ENCODE results near the gene LILRB2. TPM values are rescaled to one million over a fixed set of nuclear protein-coding genes. Genes with fewer than 3 reads are reported as not detected.
"Not testable (repeated sequence)": the region's sequence is repeated elsewhere in the genome, so short reads cannot be mapped to it uniquely, and the experiment has no call there.

LILRB2 gene
- total RNA-seq, 2 experiments from 2014 or later = not detected

DNA sequence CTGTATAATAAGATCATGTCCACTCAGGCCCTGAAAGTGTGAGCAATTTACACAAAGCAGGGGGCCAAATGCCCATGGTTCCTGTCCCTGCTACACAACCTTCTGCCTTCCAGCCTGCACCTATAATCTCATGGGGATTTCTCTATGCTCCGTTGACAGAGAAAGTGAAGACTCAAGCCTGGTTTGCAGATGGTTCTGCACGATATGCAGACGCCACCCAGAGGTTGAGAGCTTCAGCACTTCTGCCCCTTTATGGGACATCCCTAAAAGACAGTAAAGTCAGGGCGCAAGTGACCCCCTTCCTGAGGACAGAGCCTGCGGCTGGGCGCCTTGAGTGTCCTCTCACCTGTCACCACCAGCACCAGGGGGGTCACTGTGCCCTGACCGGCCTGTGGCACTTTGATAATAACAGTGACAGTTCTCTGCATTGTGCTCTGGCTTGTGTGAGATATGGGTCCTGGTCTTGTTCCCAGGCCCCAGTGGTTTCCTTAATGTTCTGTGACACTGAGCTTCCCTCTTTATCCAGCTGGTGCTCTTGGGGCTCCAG, 16.9 kb upstream of the LILRB2 start:
- CTCF ChIA-PET = interaction anchor here (0.6 kb wide), 1 partner anchor 139 kb away, joined by 3 read pairs; no protein-coding TSS in a partner anchor
- no peak for DNase-seq
- peaks cover 13% of the 10 kb centered on the region for H3K27me3 Mint-ChIP-seq

DNA sequence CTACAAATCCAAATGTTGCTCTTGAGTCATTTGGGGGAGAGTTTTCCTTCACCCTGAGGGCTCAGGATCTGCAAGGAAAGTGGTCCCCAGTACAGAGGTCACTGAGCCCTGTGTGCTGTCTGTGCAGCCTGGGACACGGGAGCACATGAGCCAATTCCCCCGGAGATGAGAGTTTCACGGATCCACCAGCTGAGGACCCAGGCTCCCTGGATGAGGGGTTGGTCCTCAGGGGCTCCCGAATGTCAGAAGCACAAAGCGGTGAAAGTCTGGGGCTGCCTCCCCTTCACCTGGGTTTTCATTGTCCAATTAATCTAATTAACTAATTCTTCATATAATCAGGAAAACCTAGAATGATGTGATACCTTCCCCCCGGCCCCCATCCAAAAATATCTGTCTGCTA, 13.6 kb upstream of the LILRB2 start:
- H3K27ac Mint-ChIP-seq = no peak overlapping the region
- no peaks in the 10 kb centered on the region for H3K4me1 Mint-ChIP-seq
- peaks cover 7% of the 10 kb centered on the region for H3K27me3 Mint-ChIP-seq
- DNase-seq = no peak
- CTCF ChIA-PET = no interaction called here
- no peak for ATAC-seq
- no peaks in the 10 kb centered on the region for H3K36me3 Mint-ChIP-seq
- H3K9me3 Mint-ChIP-seq (ENCODE audit: low read depth) = no peaks in the 10 kb centered on the region
- H3K4me3 Mint-ChIP-seq = no peak overlapping the region

More for the DNA sequence above, 16.9 kb upstream of the LILRB2 start:
- no peak for ATAC-seq
- H3K27ac Mint-ChIP-seq = no peak overlapping the region
- no peaks in the 10 kb centered on the region for H3K4me1 Mint-ChIP-seq
- H3K4me3 Mint-ChIP-seq = no peak overlapping the region
- no peaks in the 10 kb centered on the region for H3K9me3 Mint-ChIP-seq (ENCODE audit: low read depth)
- no peaks in the 10 kb centered on the region for H3K36me3 Mint-ChIP-seq

DNA sequence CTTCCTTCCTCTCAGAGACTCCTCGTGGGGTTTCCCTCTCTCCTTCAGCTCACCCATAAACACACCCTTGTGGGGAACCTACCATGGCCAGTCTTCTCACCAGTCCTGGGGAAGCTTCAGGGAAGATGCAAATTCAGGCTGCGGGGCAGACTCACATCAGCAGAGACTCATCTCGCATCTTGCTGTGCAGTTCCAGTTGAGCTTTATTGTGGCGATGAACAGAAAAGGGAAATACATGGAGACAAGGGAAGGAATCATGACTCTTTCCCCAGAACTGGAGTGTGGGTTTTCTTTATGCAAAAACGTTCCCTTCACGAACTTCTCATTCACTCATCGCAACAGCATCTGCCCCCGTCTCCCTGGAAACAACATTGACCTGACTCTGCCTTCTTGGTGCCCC, 8.2 kb upstream of the LILRB2 start:
- H3K4me1 Mint-ChIP-seq; H3K27ac Mint-ChIP-seq; H3K4me3 Mint-ChIP-seq; CTCF ChIA-PET; H3K36me3 Mint-ChIP-seq; H3K9me3 Mint-ChIP-seq (ENCODE audit: low read depth); ATAC-seq; DNase-seq: not testable (repeated sequence)
- peaks cover 26% of the 10 kb centered on the region for H3K27me3 Mint-ChIP-seq

DNA sequence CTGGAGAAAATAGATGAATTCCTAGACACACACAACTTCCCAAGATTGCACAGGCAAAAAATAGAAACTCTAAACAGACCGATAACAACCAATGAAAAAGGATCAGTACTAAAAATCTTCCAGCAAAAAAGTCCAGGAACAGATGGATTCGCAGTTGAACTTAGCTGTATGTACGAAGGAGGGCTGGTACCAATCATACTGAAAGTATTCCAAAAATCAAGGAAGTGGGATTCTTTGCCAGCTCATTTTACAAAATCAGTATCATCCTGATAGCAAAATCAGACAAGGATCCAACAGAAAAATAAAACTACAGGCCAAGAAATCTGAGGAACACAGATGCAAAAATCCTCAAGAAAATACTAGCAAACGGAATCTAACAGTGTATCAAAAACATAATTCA, 6.5 kb upstream of the LILRB2 start:
- Mint-ChIP-seq H3K36me3 (no peaks in the 10 kb centered on the region), H3K9me3 (ENCODE audit: low read depth) (no peaks in the 10 kb centered on the region), H3K4me1 (no peaks in the 10 kb centered on the region), H3K4me3 (no peak overlapping the region), H3K27me3 (peaks cover 32% of the 10 kb centered on the region), H3K27ac (no peak overlapping the region)
- no peak for ATAC-seq
- CTCF ChIA-PET = no interaction called here
- no peak for DNase-seq

DNA sequence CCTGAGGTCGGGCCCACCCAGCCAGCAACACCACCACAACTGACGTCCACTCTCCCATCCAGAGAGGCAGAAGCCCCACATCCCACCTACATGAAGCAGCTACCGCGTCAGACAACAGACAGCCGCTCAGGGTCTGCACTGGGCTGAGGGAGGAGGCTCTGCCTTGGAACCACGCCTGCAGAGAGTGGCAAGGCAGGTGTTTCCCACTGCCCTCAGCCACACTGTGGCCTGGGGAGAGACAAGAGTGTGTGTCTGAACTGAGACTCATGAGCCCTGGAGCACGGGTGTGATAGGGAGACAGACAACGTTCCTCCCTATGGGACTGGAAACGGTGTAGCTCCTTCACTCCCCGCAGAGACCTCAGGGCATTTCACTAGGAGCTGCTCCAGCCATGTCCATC, 5.4 kb upstream of the LILRB2 start:
- H3K27ac Mint-ChIP-seq; H3K36me3 Mint-ChIP-seq; H3K4me3 Mint-ChIP-seq; H3K9me3 Mint-ChIP-seq (ENCODE audit: low read depth); H3K4me1 Mint-ChIP-seq; ATAC-seq; CTCF ChIA-PET: not testable (repeated sequence)
- DNase-seq = peak; percentile 15
- peaks cover 37% of the 10 kb centered on the region for H3K27me3 Mint-ChIP-seq

DNA sequence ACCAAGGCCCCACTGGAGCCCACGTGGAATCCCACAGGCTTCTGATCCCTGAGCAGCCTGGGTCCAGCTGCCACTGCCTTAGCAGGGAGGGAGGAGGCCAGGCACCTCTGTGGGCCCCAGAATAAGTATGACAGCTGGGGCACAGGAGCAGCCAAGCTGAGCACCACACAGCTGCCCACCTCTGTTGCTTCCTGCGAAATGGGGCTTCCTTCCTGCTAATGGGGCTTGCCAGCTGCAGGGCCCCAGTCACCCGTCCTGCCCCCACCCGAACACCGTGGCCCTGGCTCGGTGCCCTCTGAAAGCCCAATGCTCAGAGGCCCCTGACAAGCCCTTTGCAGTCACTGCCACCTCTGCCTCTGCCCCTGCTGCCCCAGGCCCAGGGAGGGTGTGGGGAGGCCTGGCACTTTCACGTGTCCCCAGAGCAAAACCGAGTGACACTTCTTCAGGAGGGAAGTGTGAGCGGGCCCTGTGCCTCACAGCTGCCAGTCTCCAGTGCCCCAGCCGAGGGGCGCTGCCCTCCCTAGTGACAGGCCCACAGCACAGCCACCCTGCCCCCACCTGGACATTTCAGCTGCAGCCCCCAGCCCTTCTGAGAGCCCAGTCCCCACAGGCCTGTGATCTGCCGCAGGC, 4.6 kb upstream of the LILRB2 start:
- CTCF ChIA-PET; H3K4me1 Mint-ChIP-seq; H3K27ac Mint-ChIP-seq; H3K9me3 Mint-ChIP-seq (ENCODE audit: low read depth); H3K4me3 Mint-ChIP-seq; H3K36me3 Mint-ChIP-seq; ATAC-seq: not testable (repeated sequence)
- peaks cover 43% of the 10 kb centered on the region for H3K27me3 Mint-ChIP-seq
- DNase-seq = peak; percentile 38

DNA sequence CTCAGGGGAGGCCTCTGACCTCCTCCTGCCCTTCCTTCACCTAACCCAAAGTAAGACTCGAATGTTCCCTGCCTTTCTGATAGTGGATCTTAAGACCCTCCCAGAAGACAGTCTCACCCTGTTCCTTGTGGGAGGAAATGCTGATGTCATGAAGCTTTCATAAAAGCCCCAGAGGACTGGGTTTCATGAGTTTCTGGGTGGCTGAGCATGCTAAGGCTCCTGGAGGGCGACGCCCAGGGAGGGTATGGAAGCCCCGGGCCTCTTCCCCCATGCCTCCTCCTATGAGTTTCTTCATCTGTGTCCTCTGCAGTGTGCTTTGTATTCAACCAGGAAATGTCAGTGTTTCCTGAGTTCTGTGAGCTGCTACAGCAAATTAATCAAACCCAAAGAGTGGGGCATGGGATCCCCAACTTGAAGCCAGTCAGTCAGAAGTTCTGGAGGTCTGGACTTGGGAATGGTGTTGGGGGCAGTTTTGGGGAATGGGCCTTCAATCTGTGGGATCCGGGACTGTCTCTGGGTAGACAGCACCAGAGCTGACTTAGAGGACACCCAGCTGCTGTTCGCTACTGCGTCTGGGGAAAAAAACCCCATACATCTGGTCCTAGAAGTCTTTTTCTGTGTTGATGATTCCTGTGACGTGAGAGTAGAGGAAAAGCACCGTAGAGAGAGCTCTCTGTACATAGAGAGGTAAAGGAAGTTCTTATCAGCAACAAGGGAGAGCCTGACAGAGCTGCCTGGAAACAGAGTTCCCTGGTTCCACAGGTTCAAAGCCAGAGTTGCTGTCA, 2.0 kb upstream of the LILRB2 start:
- ATAC-seq (no peak), DNase-seq (peak; percentile 16)
- peaks cover 52% of the 10 kb centered on the region for H3K27me3 Mint-ChIP-seq
- H3K27ac Mint-ChIP-seq = no peak overlapping the region
- H3K4me1 Mint-ChIP-seq = no peaks in the 10 kb centered on the region
- no peaks in the 10 kb centered on the region for H3K9me3 Mint-ChIP-seq (ENCODE audit: low read depth)
- no peak overlapping the region for H3K4me3 Mint-ChIP-seq
- CTCF ChIA-PET = interaction anchor here (1.5 kb wide), 1 partner anchor 17 kb away, joined by 3 read pairs; no protein-coding TSS in a partner anchor
- no peaks in the 10 kb centered on the region for H3K36me3 Mint-ChIP-seq

DNA sequence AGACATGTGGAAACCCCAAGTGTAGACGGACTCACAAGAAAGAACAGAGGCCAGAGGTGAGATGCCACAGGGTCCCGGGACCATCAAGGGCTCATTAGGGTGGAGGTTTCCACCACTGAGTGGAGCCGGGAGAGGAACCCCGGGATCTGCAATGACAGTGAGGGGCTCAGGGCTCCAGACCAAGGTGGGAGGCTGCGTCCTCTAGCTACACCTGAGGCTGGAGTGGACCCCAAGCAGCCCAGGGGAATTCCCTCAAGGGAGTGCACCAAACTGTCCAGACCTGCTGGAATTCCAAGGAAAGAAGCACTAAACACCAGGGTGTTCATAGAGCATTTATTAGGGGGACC, 792 bp upstream of the LILRB2 start:
- H3K4me1 Mint-ChIP-seq; H3K36me3 Mint-ChIP-seq; ATAC-seq; H3K4me3 Mint-ChIP-seq; H3K27ac Mint-ChIP-seq; CTCF ChIA-PET; H3K9me3 Mint-ChIP-seq (ENCODE audit: low read depth): not testable (repeated sequence)
- H3K27me3 Mint-ChIP-seq = peaks cover 41% of the 10 kb centered on the region
- peak; percentile 28 for DNase-seq

DNA sequence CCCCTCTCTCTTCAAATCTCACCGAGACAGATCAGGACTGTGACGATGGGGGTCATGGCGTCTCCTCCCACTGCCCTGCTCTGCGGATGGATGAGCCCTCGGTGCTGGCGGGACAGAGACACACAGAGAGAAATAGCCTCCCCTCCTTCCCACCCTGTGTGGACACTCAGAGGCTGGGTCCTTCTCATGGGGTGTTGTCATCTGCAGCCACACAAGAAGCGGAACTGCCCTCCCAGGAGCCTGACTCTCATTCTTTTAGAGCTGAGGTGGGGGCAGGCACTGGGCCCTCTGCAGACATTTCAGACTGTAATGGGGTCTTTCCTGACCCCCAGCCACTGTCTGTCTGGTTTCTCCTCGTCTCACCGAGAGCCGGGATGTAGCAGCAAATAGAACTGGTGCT, 469 bp downstream of the LILRB2 start:
- H3K4me1 Mint-ChIP-seq = not testable (repeated sequence)
- peaks cover 42% of the 10 kb centered on the region for H3K27me3 Mint-ChIP-seq

DNA sequence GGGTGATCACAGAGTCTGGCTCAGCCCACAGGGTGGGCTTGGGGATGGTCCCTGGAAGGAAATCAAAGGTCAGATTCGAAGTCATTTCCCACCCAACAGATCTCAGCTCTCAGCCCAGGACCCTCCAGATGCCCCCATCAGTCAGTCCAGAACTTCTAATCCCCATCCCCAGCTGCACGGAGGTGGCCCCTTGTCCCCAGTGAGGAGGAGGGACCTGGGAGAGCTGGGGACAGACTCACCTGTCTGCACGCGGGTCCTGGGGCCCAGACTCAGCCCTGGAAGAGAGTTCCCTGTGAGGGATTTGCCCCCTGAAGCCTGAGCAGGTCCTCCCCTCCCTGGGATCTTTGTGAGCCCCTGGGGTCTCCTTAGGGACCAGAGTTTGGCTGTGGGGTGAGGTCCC, 885 bp downstream of the LILRB2 start:
- peak; percentile 9 for DNase-seq
- CTCF ChIA-PET; H3K36me3 Mint-ChIP-seq; H3K27ac Mint-ChIP-seq; ATAC-seq; H3K4me3 Mint-ChIP-seq; H3K9me3 Mint-ChIP-seq (ENCODE audit: low read depth); H3K4me1 Mint-ChIP-seq: not testable (repeated sequence)
- peaks cover 45% of the 10 kb centered on the region for H3K27me3 Mint-ChIP-seq

More for the DNA sequence above, 469 bp downstream of the LILRB2 start:
- H3K4me3 Mint-ChIP-seq; H3K36me3 Mint-ChIP-seq; H3K27ac Mint-ChIP-seq; H3K9me3 Mint-ChIP-seq (ENCODE audit: low read depth); CTCF ChIA-PET; ATAC-seq: not testable (repeated sequence)
- peak; percentile 29 for DNase-seq

DNA sequence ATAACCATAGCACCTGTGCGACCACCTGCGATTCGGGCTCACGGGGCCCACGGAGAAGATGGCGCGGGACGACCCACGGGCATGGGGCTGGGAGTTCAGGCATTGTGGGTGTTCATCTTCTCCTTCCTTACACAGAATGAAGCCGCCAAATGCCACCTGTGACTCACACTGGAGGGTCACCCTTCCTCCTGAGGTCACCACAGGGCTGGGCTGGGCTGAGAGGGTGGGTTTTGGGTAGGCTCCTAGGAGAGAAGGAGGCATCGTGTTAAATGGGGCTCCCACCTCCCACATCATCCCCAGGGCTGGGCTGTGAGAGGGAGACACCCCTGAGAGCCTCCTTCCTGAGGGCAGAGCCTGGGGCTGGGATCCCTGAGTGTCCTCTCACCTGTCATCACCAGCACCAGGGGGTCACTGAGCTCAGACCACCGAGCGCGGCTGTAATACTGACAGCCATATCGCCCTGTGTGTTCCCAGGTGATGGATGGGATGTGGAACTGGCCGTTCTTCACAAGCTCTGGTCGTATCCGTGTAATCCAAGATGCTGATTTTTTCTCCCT, 1.4 kb downstream of the LILRB2 start:
- Mint-ChIP-seq H3K36me3 (no peaks in the 10 kb centered on the region), H3K4me1 (no peaks in the 10 kb centered on the region), H3K9me3 (ENCODE audit: low read depth) (no peaks in the 10 kb centered on the region), H3K4me3 (no peak overlapping the region), H3K27me3 (peaks cover 39% of the 10 kb centered on the region), H3K27ac (no peak overlapping the region)
- no peak for ATAC-seq
- CTCF ChIA-PET = no interaction called here
- peak; percentile 22 for DNase-seq

DNA sequence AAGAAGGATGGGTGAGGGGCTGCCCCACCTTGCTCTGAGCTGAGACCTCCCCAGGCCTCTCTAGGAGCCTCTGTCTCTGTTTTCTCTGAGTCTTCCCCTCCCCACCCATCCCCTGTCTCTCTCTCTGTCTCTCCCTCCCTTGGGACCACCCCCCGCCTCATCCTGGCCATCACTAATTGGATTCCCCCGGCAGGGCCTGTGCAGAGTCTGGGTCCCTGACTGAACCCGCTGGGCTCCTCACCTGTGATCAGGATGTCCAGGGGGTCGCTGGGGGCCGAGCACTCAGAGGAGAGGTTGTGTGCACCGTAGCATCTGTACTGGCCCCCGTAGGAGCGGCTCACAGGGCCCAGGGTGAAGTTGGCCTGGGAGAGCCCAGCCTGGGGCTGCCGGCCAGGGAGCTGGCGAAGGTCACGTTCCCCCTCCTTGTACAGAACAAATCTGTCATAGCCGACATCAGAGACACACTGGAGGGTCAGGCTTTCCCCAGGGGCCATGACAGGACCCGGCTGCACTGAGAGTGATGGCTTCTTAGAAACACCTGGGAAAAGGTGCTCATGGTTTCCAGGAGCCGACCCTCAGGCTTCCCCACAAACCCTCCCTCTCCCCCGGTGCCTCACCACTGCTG, 2.2 kb downstream of the LILRB2 start:
- H3K9me3 Mint-ChIP-seq (ENCODE audit: low read depth); H3K36me3 Mint-ChIP-seq; H3K4me3 Mint-ChIP-seq; H3K4me1 Mint-ChIP-seq; H3K27ac Mint-ChIP-seq; ATAC-seq; CTCF ChIA-PET: not testable (repeated sequence)
- DNase-seq = peak; percentile 14
- H3K27me3 Mint-ChIP-seq = peaks cover 40% of the 10 kb centered on the region

DNA sequence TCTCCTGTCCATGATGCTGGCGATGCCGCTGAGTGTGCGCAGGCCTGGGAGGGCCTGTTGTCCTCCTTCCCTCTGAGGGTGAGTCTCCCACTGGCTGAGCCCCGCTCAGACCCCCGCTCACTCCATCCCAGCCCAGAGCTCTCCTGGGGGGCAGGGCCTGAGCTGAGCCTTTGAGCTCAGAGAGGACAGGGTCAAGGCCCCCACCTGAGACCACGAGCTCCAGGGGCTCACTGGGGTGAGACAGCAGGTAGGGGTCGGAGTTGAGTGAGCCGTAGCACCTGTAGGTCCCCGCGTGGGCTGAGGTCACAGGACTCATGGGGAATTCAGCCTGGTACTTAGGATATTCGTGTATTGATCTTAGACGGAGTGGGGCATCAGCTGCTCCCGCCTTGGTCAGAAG, 2.9 kb downstream of the LILRB2 start:
- H3K27ac Mint-ChIP-seq; H3K9me3 Mint-ChIP-seq (ENCODE audit: low read depth); ATAC-seq; H3K4me3 Mint-ChIP-seq; CTCF ChIA-PET; H3K36me3 Mint-ChIP-seq; DNase-seq; H3K4me1 Mint-ChIP-seq: not testable (repeated sequence)
- H3K27me3 Mint-ChIP-seq = peaks cover 42% of the 10 kb centered on the region

Data from activated CD8-positive, alpha-beta memory T cell treated with anti-CD3 and anti-CD28 coated beads, Interleukin-2, amount 10 ng/mL, durations not matched to agents 7 days and 5 days (primary cell).